Effector memory CD8-positive, alpha-beta T cell (primary cell): ENCODE results near the gene C22orf42.
A peak's percentile ranks its signal among the peaks of the same experiment; 100 is the strongest.
"Not testable (repeated sequence)": the region's sequence is repeated elsewhere in the genome, so short reads cannot be mapped to it uniquely, and the experiment has no call there.

ENCODE experiments used
- ATAC-seq: fragments of 150-1000 bp; cut with Tn5 transposase; replicated peaks from 2 replicates; pipeline ENCODE4 v1.10.0; 2021; ENCODE audit warnings: mild to moderate bottlenecking, moderate library complexity
- DNase-seq, 3 experiments: peaks; one replicate each; pipeline ENCODE4 v3.0.0; 2021
- H3K27ac Mint-ChIP-seq, 2 donors: one replicate each; pipeline ENCODE4 v1.8.0; 2022; ENCODE audit warnings: mild to moderate bottlenecking in 2 of 2, mixed read lengths in 2 of 2, moderate library complexity in 2 of 2
- H3K27me3 Mint-ChIP-seq, 2 donors: one replicate each; pipeline ENCODE4 v1.8.0; 2022; ENCODE audit warnings: mixed read lengths in 2 of 2
- H3K36me3 Mint-ChIP-seq: one replicate; pipeline ENCODE4 v1.8.0; 2022; ENCODE audit warnings: mild to moderate bottlenecking, moderate library complexity, mixed read lengths; ENCODE audit not compliant: insufficient read depth
- H3K4me1 Mint-ChIP-seq, 2 donors: one replicate each; pipeline ENCODE4 v1.8.0; 2022; ENCODE audit warnings: low read depth in 2 of 2, mixed read lengths in 2 of 2
- H3K4me3 Mint-ChIP-seq, 2 donors: one replicate each; pipeline ENCODE4 v1.8.0; 2022; ENCODE audit warnings: mild to moderate bottlenecking in 2 of 2, mixed read lengths in 2 of 2, moderate library complexity in 2 of 2
- H3K9me3 Mint-ChIP-seq, 2 donors: one replicate each; pipeline ENCODE4 v1.8.0; 2022; ENCODE audit warnings: mixed read lengths in 2 of 2

C22orf42 gene

GRCh38 chr22:32165681-32166080, 6.6 kb upstream of the C22orf42 start:
- ATAC-seq: no peak
- H3K27me3 Mint-ChIP-seq: peaks cover 24 to 30% of the 10 kb centered on the region in 2 donors
- no peak overlapping the region for H3K27ac Mint-ChIP-seq
- no peaks in the 10 kb centered on the region for H3K36me3 Mint-ChIP-seq
- DNase-seq: no peak
- H3K4me3 Mint-ChIP-seq: no peak overlapping the region
- H3K9me3 Mint-ChIP-seq: no peaks in the 10 kb centered on the region
- no peaks in the 10 kb centered on the region for H3K4me1 Mint-ChIP-seq

GRCh38 chr22:32164075-32164860, 5.2 kb upstream of the C22orf42 start:
- peaks cover 24 to 30% of the 10 kb centered on the region in 2 donors for H3K27me3 Mint-ChIP-seq
- no peaks in the 10 kb centered on the region for H3K36me3 Mint-ChIP-seq
- DNase-seq (no peak), ATAC-seq (no peak)
- no peak overlapping the region for H3K4me3 Mint-ChIP-seq
- H3K27ac Mint-ChIP-seq: no peak overlapping the region
- no peaks in the 10 kb centered on the region for H3K4me1 Mint-ChIP-seq
- no peaks in the 10 kb centered on the region for H3K9me3 Mint-ChIP-seq

- not testable (repeated sequence) for H3K27ac Mint-ChIP-seq, ATAC-seq, H3K9me3 Mint-ChIP-seq, H3K36me3 Mint-ChIP-seq, H3K4me1 Mint-ChIP-seq, H3K4me3 Mint-ChIP-seq, DNase-seq
- peaks cover 9 to 32% of the 10 kb centered on the region in 2 donors for H3K27me3 Mint-ChIP-seq
These were observed 1.3 kb upstream of the C22orf42 start for GRCh38 chr22:32160411-32160810.

GRCh38 chr22:32157632-32158031, 1.5 kb downstream of the C22orf42 start:
- H3K4me3 Mint-ChIP-seq, H3K36me3 Mint-ChIP-seq, H3K9me3 Mint-ChIP-seq, H3K27ac Mint-ChIP-seq, H3K4me1 Mint-ChIP-seq, DNase-seq, ATAC-seq: not testable (repeated sequence)
- H3K27me3 Mint-ChIP-seq: peaks cover 0 to 20% of the 10 kb centered on the region in 2 donors

- ATAC-seq, H3K9me3 Mint-ChIP-seq, H3K36me3 Mint-ChIP-seq, DNase-seq, H3K4me3 Mint-ChIP-seq, H3K27ac Mint-ChIP-seq: not testable (repeated sequence)
- peaks cover 9 to 10% of the 10 kb centered on the region in 2 donors for H3K4me1 Mint-ChIP-seq
- H3K27me3 Mint-ChIP-seq: peaks cover 0 to 20% of the 10 kb centered on the region in 2 donors
These were observed 4.4 kb downstream of the C22orf42 start for GRCh38 chr22:32154727-32155126.

GRCh38 chr22:32151641-32152040, 7.5 kb downstream of the C22orf42 start:
- peaks cover 4 to 11% of the 10 kb centered on the region in 2 donors for H3K9me3 Mint-ChIP-seq
- peaks cover 9 to 10% of the 10 kb centered on the region in 2 donors for H3K4me1 Mint-ChIP-seq
- H3K27ac Mint-ChIP-seq, DNase-seq, H3K36me3 Mint-ChIP-seq, ATAC-seq, H3K4me3 Mint-ChIP-seq: not testable (repeated sequence)
- H3K27me3 Mint-ChIP-seq: peaks cover 5 to 11% of the 10 kb centered on the region in 2 donors

- not testable (repeated sequence) for H3K27ac Mint-ChIP-seq, H3K4me3 Mint-ChIP-seq, ATAC-seq, H3K36me3 Mint-ChIP-seq, DNase-seq
- Mint-ChIP-seq H3K4me1 (peaks cover 9 to 10% of the 10 kb centered on the region in 2 donors), H3K27me3 (peaks cover 5 to 11% of the 10 kb centered on the region in 2 donors), H3K9me3 (peaks cover 4 to 11% of the 10 kb centered on the region in 2 donors)
These were observed 8.5 kb downstream of the C22orf42 start for GRCh38 chr22:32150647-32151046.

- ATAC-seq, H3K36me3 Mint-ChIP-seq, DNase-seq, H3K4me3 Mint-ChIP-seq, H3K27ac Mint-ChIP-seq: not testable (repeated sequence)
- peaks cover 0 to 11% of the 10 kb centered on the region in 2 donors for H3K27me3 Mint-ChIP-seq
- H3K4me1 Mint-ChIP-seq: peaks cover 15 to 16% of the 10 kb centered on the region in 2 donors
- peaks cover 4 to 11% of the 10 kb centered on the region in 2 donors for H3K9me3 Mint-ChIP-seq
These were observed 10.7 kb downstream of the C22orf42 start for GRCh38 chr22:32148372-32148771.

- H3K27me3 Mint-ChIP-seq: peaks cover 0 to 11% of the 10 kb centered on the region in 2 donors
- H3K4me3 Mint-ChIP-seq, H3K27ac Mint-ChIP-seq, ATAC-seq, H3K36me3 Mint-ChIP-seq, DNase-seq: not testable (repeated sequence)
- H3K9me3 Mint-ChIP-seq: peaks cover 4 to 11% of the 10 kb centered on the region in 2 donors
- H3K4me1 Mint-ChIP-seq: peaks cover 13 to 16% of the 10 kb centered on the region in 2 donors
These were observed 12.0 kb downstream of the C22orf42 start for GRCh38 chr22:32147128-32147527.

GRCh38 chr22:32144496-32145274, 14.4 kb downstream of the C22orf42 start:
- Mint-ChIP-seq H3K27me3 (peaks cover 0 to 11% of the 10 kb centered on the region in 2 donors), H3K4me1 (peaks cover 14 to 17% of the 10 kb centered on the region in 2 donors), H3K4me3 (no peak overlapping the region), H3K27ac (peak overlapping the region in 1 of 2 donors; percentile 59), H3K36me3 (no peaks in the 10 kb centered on the region), H3K9me3 (peaks cover 4 to 11% of the 10 kb centered on the region in 2 donors)
- ATAC-seq (peak; percentile 58), DNase-seq (no peak)

- Mint-ChIP-seq H3K4me1 (peaks cover 21 to 23% of the 10 kb centered on the region in 2 donors), H3K27ac (peak overlapping the region; percentile 59 to 61), H3K36me3 (peaks cover 7% of the 10 kb centered on the region), H3K27me3 (no peaks in the 10 kb centered on the region), H3K4me3 (no peak overlapping the region), H3K9me3 (peaks cover 4 to 9% of the 10 kb centered on the region in 2 donors)
- DNase-seq (no peak), ATAC-seq (no peak)
These were observed 16.5 kb downstream of the C22orf42 start for GRCh38 chr22:32142600-32142999.

GRCh38 chr22:32140688-32141087, 18.4 kb downstream of the C22orf42 start:
- not testable (repeated sequence) for H3K36me3 Mint-ChIP-seq, H3K27me3 Mint-ChIP-seq, H3K9me3 Mint-ChIP-seq, H3K27ac Mint-ChIP-seq, DNase-seq, H3K4me3 Mint-ChIP-seq
- peaks cover 25 to 28% of the 10 kb centered on the region in 2 donors for H3K4me1 Mint-ChIP-seq
- ATAC-seq: peak; percentile 41

- H3K9me3 Mint-ChIP-seq, H3K27me3 Mint-ChIP-seq, DNase-seq, H3K36me3 Mint-ChIP-seq, ATAC-seq: not testable (repeated sequence)
- H3K4me3 Mint-ChIP-seq: peak overlapping the region; percentile 85 to 90
- peaks cover 20 to 21% of the 10 kb centered on the region in 2 donors for H3K4me1 Mint-ChIP-seq
- H3K27ac Mint-ChIP-seq: peak overlapping the region; percentile 85 to 96
These were observed 20.5 kb downstream of the C22orf42 start for GRCh38 chr22:32138576-32138975.
